HCEC 1CT (cell line): Measurements from ENCODE around the gene ALDH6A1.
"Not testable (repeated sequence)": the region's sequence is repeated elsewhere in the genome, so short reads cannot be mapped to it uniquely, and the experiment has no call there.

ENCODE experiments used
- DNase-seq: peaks from one replicate; pipeline ENCODE4 v3.0.0-alpha.2; 2017

The ALDH6A1 gene

GRCh38 chr14:74084277-74085046 lies at the start of gene ALDH6A1, which contains the start of gene LIN52:
Gene ALDH6A1, minus strand, starts transcription at chr14:74084453. Its CDS starts 59 bp downstream, at chr14:74084394.
Gene LIN52, plus strand, starts transcription at chr14:74084956. Its CDS starts 19 bp downstream, at chr14:74084975.
- peak; percentile 100 for DNase-seq

GRCh38 chr14:74127634-74128033 lies 43.4 kb upstream of the ALDH6A1 start:
- DNase-seq, result no peak

GRCh38 chr14:74126315-74127013 lies 42.2 kb upstream of the ALDH6A1 start:
- DNase-seq, result no peak

- DNase-seq, result not testable (repeated sequence)
These were observed 41.2 kb upstream of the ALDH6A1 start for GRCh38 chr14:74125487-74125886.

- peak; percentile 57 for DNase-seq
These were observed 27.4 kb upstream of the ALDH6A1 start for GRCh38 chr14:74111395-74112216.

GRCh38 chr14:74109369-74109768 lies 25.1 kb upstream of the ALDH6A1 start:
- DNase-seq, result no peak

GRCh38 chr14:74105381-74105780 lies 21.1 kb upstream of the ALDH6A1 start:
- DNase-seq, result no peak

- no peak for DNase-seq
These were observed 5.2 kb upstream of the ALDH6A1 start for GRCh38 chr14:74089251-74090020.

GRCh38 chr14:74085828-74086227 lies 1.6 kb upstream of the ALDH6A1 start:
- no peak for DNase-seq

GRCh38 chr14:74085047-74085637 lies 889 bp upstream of the ALDH6A1 start:
- DNase-seq, result peak; percentile 35

- DNase-seq, result no peak
These were observed 423 bp downstream of the ALDH6A1 start for GRCh38 chr14:74083784-74084276.

GRCh38 chr14:74083161-74083560 lies 1.1 kb downstream of the ALDH6A1 start:
- no peak for DNase-seq

- DNase-seq, result no peak
These were observed 2.8 kb downstream of the ALDH6A1 start for GRCh38 chr14:74081491-74081890.

GRCh38 chr14:74080820-74081460 lies 3.3 kb downstream of the ALDH6A1 start:
- no peak for DNase-seq

GRCh38 chr14:74077401-74077800 lies 6.9 kb downstream of the ALDH6A1 start:
- no peak for DNase-seq

- DNase-seq, result peak; percentile 81
These were observed 18.3 kb downstream of the ALDH6A1 start for GRCh38 chr14:74065746-74066575.

- peak; percentile 65 for DNase-seq
These were observed 19.4 kb downstream of the ALDH6A1 start for GRCh38 chr14:74064883-74065282.

GRCh38 chr14:74064426-74064825 lies 19.8 kb downstream of the ALDH6A1 start:
- peak; percentile 45 for DNase-seq

- no peak for DNase-seq
These were observed 21.5 kb downstream of the ALDH6A1 start for GRCh38 chr14:74062809-74063150.

GRCh38 chr14:74049876-74050495 lies 34.3 kb downstream of the ALDH6A1 start:
- no peak for DNase-seq
